IPS-NIHi7 (cell line): Measurements from ENCODE around the gene MFAP4.

ENCODE experiments used
- DNase-seq: peaks from one replicate; pipeline ENCODE4 v3.0.0; 2012; ENCODE audit warnings: mixed read lengths; ENCODE audit errors: extremely low spot score

Gene MFAP4, protein sequence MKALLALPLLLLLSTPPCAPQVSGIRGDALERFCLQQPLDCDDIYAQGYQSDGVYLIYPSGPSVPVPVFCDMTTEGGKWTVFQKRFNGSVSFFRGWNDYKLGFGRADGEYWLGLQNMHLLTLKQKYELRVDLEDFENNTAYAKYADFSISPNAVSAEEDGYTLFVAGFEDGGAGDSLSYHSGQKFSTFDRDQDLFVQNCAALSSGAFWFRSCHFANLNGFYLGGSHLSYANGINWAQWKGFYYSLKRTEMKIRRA

DNA sequence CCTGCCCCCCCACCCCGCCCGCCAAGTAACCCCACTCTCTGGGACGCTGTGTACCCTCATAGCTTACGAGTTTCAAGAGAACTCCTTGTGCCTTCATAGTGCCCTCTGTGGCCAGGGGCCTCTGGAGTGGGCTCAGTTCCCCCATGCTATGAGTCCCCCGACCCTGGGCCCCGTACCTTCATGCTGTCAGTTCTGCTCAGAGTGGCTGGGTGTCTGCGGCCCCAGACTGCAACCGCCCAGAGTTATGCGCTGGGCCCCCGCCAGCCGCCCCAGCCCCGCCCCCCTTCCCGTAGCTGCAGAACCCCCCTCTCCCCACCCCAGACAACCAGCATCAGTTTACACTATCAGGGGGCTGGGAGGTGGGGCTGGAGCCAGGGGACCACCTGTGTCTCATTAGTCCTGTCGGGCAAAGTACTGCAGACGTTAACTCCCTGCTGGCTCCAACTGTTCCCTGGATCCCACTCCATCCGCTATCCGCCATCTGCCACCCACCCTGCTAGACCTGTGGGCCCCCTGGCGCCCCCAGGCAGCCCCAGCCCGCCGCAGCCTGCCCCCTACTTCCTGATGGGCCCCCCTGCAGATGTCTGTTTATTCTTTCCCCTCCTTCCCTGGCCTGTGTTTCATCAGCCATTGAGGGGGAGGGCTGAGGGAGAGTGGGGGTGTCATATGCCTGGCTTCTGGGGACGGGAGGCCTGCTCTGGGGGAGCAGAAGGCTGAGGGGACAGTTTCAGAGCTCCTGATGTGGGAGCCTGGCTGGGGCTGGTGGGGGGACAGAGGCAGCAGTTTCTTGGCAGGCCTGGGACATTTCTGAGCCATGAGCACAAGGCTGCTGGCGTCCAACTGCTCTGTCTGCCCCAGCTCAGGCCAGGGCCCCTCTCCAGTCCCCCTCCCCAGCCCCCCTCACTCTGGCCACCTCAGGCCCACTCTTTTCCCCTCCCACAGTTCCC lies at the start of gene MFAP4:
MFAP4 (minus strand) TSS at position 217 of the 947 bp plus-strand sequence; CDS start at position 182, 35 bp downstream.
- DNase-seq, result peak; percentile 71

DNA sequence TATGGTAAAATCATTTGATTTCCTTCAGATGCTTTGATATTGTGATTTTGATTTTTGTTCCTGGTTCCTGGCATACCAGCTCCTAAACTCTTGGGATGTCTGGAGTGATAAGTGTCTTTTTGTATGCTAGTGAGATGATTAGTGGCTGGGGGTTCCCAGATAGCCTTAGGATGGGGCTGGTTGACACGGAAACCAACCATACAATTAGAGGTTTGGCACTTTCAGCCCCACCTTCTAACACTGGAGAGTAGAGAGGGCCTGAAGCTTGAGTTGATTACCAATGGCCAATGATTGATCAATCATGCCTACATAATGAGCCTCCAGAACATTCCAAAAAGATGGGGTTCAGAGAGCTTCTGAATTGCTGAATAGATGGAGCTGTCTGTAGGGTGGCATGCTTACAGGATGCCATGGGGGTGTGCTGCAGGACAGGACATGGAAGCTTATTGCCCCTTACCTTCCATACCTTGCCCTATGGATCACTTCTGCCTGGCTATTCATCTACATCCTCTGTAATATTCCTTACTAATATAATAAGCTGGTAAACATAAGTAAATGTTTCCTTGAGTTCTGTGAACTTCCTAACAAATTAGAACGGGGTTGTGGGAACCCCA lies 46.8 kb upstream of the MFAP4 start:
- no peak for DNase-seq

DNA sequence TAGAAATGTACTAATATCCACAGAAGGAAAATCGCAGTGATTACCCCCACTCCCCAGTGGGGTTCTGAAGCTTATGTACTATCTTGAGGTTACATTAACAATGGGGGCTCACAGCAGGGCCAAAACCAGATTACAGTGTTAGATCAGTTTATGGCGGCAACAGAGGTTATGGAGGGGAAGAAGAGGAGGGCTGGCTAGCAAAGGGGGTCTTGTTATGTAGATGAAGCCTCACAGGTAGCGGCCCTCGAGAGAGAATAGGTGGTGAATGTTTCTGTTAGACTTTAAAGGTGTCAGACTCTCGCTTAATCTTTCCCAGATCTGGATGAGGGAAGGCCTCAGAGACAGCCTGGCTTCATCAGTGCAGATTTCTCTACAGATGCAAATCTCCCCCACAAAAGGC lies 46.3 kb upstream of the MFAP4 start:
- no peak for DNase-seq

DNA sequence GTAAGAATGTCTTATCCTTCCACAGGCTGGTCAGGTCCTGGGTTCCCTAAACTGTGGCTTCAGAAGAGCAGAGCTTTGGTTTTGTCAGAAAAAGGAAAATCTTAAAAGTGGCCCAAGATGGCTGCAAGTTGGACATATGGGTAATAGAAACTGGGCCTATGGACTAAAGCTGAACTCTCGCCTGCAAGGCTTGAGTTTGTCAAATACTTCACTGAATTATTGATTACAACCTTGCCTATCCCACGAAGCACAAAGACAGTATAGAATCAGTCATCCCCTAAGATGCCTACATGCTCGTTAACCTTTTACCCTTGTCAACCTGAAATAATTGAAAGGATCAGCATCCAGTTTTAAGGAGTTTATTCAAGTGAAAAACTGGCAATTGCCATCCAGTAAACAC lies 44.7 kb upstream of the MFAP4 start:
- DNase-seq, result no peak

DNA sequence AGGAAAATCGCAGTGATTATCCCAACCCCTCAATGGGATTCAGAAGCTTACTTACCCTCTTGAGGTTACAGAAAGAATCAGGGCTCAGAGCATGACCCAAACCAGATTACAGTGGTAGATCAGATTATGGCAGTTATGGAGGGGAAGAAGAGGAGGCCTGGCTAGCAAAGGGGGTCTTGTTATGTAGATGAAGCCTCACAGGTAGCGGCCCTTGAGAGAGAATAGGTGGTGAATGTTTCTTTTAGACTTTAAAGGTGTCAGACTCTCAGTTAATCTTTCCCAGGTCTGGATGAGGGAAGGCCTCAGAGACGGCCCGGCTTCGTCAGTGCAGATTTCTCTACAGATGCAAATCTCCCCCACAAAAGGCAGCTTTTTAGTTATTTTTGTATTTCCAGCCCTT lies 39.6 kb upstream of the MFAP4 start:
- no peak for DNase-seq

DNA sequence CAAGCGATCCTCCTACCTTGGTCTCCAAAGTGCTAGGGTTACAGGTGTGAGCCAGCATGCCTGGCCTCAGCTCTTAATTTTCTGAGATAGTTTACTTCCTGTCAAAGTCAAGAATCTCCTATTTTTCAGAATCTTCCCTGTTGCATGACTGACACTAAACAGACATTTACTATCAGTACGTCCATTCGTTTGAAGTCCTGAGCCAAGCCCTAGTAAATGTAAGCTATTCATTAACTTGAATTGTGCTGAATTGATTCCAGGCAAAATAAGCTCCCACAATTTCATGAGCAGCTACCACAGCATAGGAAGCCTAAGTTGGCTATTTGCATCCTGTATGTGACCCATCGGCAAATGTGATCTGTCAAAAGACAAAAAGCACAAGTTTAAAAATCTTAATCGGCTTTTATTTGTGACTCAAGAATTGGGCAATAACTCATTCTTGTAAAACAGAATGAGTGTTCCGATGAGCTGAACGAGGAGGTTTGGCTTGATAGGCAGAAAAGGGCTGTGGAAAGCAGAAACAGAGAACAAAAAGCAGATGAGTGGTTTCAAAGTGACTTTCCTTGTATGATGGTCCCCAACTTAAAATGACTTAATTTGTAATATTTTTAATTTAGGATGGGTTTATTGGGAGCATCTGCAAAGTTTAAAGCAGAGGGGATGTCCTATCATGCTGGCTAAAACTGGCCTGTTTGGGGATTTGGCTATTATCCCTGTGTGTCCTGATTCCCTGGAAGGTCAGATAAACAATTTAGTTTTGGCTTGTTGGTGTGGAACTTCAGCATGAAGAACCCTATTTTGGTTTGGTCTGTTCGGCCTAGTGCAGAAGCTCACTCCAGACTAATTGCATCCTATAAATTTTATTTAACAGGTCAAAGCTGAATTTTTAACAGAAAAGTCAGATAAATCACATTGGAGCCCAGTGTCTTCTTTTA lies 38.2 kb upstream of the MFAP4 start:
- no peak for DNase-seq

DNA sequence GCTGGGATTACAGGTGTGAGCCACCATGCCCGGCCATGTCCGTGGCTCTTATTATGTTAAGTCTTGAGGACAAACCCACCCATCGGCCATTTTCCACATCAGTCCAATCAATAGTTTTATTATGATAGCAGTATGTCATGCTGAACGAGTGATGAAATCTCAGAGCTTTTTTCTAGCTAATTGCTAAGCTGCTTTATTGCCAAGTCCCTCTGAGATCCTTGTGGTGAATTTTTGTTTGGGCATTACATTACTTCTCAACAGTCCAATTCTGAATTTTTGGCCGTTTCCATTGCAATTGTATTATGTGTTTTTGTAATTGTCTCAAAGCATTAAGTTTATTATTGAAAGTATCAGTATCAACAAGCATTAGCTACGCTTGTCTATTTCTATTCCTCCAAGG lies 34.9 kb upstream of the MFAP4 start:
- no peak for DNase-seq

DNA sequence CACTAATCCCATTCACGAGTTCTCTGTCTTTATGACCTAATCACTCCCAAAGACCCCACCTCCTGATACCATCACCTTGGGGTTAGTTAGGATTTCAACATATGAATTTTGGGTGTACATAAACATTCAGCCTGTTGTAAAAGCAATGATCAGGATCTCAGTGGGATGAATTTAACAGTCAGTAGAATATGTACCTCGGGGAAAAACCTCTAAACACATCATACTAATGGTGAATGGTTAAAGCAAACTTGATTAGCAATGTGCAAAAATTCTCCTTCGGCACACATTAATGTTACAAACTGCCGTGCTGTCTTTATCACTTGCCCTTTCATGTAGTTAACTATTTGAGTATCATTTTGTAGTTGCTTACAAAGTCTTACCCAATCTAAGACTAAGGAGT lies 34.2 kb upstream of the MFAP4 start:
- no peak for DNase-seq

DNA sequence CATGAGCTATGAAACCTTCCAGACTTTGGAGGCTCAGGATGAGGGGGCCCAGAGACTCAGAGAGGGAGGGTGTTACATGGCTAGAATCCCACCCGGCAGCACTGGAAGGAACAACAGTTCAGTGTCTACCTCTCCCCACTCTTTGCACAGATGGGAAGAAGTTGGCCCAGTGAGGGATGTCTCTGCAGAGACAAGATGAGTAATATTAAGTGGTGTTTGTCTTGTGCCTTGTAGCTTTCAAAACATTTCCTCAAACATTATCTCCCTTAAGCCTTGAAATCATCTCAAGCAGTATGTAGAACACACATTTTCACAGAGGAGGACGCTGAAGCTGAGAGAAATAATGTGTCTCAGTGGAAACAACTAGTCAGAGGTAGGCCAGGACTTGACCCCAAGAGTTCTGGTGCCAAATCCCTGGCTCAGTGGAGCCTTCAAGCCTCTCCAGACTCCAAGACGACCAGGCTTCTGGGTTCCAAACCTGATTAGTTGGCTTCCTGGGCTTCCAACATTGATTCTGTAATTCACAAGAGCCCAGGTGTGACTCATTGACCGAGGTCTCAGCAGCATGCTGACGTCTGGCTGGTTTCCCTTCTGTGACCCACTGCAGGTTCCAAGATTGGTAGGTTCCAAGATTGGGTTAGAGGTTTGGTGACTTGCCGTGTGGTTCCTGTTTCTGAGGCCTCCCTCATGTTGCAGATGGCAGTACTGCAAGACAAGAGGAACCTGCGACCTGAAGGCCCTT lies 31.4 kb upstream of the MFAP4 start:
- no peak for DNase-seq

DNA sequence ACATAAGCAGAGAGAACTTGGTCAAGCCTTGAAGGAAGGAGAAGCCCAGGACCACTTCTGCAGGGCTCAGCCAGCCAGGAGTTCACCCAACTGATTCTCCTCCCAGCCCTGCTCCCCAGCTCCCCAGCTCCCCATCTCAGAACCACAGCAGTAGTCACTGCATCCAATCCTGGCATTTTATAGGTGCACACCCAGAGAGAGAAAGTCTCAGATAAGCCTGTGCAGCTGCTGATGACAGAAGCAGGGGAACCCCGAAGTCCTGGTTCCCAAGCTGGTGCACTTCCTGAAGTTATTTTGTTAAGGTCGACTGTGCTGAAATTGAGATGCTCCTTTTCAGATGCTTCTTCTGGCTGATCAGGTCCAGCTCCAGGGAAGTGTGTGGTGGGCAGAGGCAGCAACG lies 30.6 kb upstream of the MFAP4 start:
- no peak for DNase-seq

DNA sequence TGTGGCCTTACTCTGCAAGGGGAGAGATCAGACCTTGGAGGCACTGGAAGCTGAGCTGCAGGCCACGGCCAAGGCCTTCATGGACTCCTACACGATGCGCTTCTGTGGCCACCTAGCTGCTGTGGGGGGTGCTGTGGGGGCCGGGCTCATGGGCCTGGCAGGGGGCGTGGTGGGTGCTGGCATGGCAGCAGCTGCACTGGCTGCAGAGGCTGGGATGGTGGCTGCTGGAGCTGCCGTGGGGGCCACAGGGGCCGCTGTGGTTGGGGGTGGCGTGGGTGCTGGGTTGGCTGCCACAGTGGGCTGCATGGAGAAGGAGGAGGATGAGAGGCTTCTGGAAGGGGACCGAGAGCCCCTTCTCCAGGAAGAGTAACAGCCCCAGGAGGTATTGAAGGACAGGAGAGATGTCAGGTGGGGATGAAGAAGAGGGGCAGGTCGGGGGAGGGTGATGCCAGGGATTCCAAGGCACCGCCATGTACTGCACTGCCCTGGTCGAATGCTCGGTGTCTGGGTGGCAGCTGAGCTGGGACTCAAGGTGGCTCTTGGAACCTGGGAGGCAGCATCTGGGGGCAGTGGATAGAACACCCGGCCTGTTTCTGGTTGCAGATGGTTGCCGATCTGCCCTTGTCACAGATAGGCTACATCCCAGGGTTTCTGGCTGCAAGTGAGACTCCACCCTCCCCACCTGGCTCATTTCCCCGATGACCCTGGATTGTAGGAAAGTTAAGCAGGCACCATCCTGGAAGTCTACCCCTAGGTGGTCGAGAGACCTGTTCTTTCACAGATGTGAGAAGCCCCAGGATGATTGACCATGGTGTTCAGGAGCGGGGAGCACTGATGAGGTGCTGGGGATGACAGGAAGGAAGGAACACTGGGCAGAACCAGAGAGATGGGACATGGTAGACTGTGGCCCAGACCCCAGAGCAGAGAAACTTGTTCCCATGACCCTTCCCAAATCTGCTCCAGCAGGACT lies 29.1 kb upstream of the MFAP4 start:
- no peak for DNase-seq

DNA sequence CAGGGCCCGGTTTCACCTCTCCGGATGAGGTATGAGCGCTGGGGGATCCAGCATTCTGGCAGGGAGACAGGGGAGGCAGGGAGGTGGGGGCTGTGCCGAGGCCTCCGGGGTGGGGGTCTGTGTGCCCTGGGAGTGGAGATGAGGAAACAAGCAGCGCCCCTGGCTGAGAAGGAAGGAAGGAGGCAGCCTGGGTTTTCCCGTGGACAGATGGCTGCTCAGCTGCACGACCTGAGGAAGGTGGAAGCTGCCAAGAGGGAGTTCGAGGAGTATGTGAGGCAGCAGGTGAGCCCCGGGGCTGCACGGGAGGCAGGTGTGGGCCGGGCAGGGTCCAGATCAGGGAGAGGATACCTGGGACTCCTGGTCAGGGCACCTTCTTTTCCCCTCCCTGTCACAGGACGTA lies 28.3 kb upstream of the MFAP4 start:
- DNase-seq, result no peak

DNA sequence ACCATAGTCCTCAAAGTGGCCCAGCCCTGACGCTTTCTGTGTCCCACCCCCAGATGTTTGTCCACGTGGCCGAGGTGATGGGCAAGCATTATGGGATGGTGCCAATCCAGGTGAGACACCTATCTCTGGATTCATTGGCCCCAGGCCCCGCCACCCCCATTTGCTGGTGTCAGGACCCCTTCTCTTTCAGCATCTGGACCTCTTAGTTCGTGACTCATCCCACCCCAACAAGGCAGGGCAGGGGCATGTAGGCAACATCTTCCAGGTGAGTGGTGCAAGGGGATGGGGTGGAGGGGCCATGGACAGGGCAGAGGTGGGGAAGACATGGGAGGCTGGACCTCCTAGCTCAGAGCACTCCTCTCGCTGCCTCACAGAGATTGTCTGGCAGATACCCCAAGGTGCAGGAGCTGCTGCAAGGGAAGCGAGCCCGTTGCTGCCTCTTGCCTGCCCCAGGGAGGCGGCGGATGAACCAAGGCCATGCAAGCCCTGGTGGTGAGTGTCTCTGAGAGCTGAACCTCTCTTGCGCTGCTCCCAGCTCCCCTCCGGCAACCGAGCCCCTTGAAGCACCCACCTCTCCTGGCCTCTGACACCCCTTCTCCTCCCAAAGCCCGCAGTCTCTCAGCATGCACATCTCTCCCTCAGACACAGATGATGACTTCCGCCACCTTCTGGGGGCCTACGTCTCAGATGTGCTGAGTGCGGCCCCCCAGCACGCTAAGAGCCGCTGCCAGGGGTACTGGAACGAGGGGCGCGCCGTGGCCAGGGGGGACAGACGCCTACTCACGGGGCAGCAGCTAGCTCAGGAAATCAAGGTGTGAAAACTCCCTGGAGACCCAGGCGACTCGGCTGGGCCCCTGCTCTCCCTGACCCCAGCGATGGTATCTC lies 27.6 kb upstream of the MFAP4 start:
- DNase-seq, result no peak

DNA sequence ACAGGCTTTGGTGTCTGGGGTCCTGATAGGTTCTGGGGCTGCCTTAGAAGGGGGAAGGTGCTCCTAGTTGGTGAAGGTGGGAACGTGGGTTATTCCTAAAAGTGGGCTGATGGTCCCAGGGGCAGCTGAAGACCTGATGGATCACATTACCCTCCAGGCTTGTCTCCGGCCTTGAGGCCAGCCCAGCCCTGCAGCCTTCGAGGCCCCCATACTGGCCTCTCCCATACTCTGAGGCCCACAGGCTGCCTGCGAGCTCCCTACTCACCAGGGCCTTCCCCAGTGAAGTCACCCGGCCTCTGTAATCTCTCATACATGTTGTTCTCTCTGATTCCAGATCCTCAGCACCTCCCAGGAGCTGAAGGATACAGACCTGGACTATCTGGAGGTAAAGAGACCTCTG lies 26.8 kb upstream of the MFAP4 start:
- DNase-seq, result no peak

DNA sequence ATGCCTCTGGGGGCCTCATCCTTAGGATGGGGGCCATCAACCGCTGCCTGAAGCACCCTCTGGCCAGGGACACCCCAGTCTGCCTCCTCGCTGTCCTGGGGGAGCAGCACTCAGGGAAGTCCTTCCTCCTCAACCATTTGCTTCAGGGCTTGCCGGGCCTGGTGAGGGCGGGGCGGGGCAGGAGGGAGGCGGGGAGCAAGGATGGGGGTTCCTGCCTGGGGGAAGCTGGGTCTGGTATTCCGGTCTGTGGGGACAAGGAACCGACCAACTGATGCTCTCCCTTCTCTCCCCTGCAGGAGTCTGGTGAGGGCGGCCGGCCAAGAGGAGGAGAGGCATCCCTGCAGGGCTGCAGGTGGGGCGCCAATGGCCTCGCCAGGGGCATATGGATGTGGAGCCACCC lies 26.0 kb upstream of the MFAP4 start:
- no peak for DNase-seq

DNA sequence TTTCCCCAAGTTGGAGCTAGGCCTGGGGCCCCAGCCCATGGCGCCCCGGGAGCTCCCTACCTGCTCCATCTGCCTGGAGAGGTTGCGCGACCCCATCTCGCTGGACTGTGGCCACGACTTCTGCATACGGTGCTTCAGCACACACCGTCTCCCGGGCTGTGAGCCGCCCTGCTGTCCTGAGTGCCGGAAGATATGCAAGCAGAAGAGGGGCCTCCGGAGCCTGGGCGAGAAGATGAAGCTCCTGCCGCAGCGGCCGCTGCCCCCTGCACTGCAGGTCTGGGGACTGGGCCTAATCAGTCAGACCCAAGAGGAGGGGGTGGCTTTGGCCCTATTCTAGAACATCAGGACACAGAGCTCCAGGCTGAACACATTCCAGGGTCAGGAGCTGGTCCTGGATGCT lies 25.5 kb upstream of the MFAP4 start:
- no peak for DNase-seq

DNA sequence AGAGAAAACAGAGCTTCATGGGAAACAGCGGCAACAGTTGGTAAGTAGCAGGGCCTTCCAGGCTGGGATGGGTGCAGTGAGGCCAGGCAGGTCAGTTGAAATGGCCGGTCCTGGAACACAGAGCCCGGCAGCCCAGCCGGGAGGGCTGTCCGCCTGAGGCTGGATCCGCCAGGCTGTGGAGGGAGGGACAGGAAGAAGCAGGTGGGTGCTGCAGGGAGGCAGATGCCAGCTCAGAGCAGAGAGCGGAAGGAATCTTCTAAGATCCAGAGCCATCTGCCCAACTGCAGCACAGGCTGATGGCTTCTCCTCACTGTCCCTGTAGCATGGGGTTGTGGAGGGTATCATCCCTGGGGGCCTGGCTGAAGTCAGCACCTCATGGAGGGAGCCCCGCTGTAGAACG lies 24.6 kb upstream of the MFAP4 start:
- DNase-seq, result no peak

DNA sequence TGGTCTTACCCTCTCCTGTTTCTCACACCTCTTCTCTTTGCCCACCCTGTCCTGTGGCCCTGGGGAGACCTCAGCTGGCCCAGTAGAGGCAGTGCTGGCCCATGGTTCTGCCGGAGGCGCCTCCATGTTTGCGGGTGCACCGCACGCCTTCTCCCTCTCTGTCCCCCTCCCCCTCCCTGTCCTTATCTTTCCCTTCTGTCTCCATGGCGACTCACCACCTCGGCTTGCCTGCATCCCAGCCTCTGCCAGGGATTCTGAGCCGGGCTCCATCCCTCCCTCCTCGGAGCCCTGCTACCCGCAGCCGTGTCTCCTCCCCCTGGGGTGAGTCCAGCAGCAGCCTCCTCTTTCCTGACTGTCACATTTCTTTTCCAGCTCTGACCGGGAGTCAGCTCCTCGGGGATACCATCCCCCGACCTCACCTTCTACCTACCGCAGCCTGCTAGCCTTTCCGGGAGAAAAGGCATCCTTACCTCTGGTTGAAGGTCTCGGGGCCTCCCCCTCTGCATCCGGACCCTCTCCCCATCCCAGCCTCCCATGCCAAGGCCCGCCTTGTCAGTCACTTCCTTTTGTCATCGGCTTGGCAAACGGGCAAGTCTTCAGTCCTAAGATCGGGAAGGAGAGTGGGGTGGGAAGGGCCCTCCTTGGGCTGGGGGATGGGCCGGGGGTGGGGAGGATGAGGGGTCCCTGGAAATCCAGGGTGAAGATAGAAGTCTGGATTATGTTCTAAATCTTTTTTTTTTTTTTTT lies 24.1 kb upstream of the MFAP4 start, which contains the start of gene RNF112:
RNF112 (plus strand) TSS at position 358 of the 746 bp plus-strand sequence; CDS start at position 535, 177 bp downstream.
- DNase-seq, result peak; percentile 41
